Dendritic cell treated with granulocyte-macrophage colony-stimulating factor and Interleukin-4, amounts not matched to agents 40 ng/mL and 50 ng/mL, for 4 days (primary cell): ENCODE data around the gene PODN.

Experiments
- H3K27ac Mint-ChIP-seq: one replicate; pipeline ENCODE4 v1.8.0; 2022; ENCODE audit warnings: mild to moderate bottlenecking, mixed read lengths
- H3K27me3 Mint-ChIP-seq: one replicate; pipeline ENCODE4 v1.8.0; 2022; ENCODE audit warnings: mild to moderate bottlenecking, mixed read lengths
- H3K36me3 Mint-ChIP-seq: one replicate; pipeline ENCODE4 v1.8.0; 2022; ENCODE audit warnings: low read depth, mixed read lengths
- H3K4me1 Mint-ChIP-seq: one replicate; pipeline ENCODE4 v1.8.0; 2022; ENCODE audit warnings: low read depth, mixed read lengths
- H3K4me3 Mint-ChIP-seq: one replicate; pipeline ENCODE4 v1.8.0; 2022; ENCODE audit warnings: mild to moderate bottlenecking, moderate library complexity, mixed read lengths
- H3K9me3 Mint-ChIP-seq: one replicate; pipeline ENCODE4 v1.8.0; 2022; ENCODE audit warnings: mixed read lengths
- intact Hi-C: fragments of 100-400 bp; cut with micrococcal nuclease; formaldehyde crosslinking; loops from one replicate; pipeline ENCODE4 v1.15.0; 2022

The PODN gene

GRCh38 chr1:53075206-53075605 lies 13.2 kb downstream of the PODN start:
- Mint-ChIP-seq H3K36me3 (no peaks in the 10 kb centered on the region), H3K4me3 (no peak overlapping the region), H3K4me1 (no peaks in the 10 kb centered on the region), H3K27ac (no peak overlapping the region), H3K9me3 (no peaks in the 10 kb centered on the region), H3K27me3 (no peaks in the 10 kb centered on the region)
- intact Hi-C loops: no loop called here

- H3K27me3 Mint-ChIP-seq: no peaks in the 10 kb centered on the region
- H3K4me3 Mint-ChIP-seq: no peak overlapping the region
- H3K4me1 Mint-ChIP-seq: no peaks in the 10 kb centered on the region
- intact Hi-C loops: no loop called here
- no peaks in the 10 kb centered on the region for H3K36me3 Mint-ChIP-seq
- no peak overlapping the region for H3K27ac Mint-ChIP-seq
- H3K9me3 Mint-ChIP-seq: no peaks in the 10 kb centered on the region
Measured at GRCh38 chr1:53075761-53076163, 13.7 kb downstream of the PODN start.

GRCh38 chr1:53076165-53076564 lies 14.2 kb downstream of the PODN start:
- no peaks in the 10 kb centered on the region for H3K27me3 Mint-ChIP-seq
- no peaks in the 10 kb centered on the region for H3K36me3 Mint-ChIP-seq
- intact Hi-C loops: no loop called here
- no peaks in the 10 kb centered on the region for H3K4me1 Mint-ChIP-seq
- no peaks in the 10 kb centered on the region for H3K9me3 Mint-ChIP-seq
- H3K4me3 Mint-ChIP-seq: no peak overlapping the region
- H3K27ac Mint-ChIP-seq: no peak overlapping the region

- H3K27ac Mint-ChIP-seq: no peak overlapping the region
- no peaks in the 10 kb centered on the region for H3K4me1 Mint-ChIP-seq
- H3K36me3 Mint-ChIP-seq: no peaks in the 10 kb centered on the region
- H3K9me3 Mint-ChIP-seq: no peaks in the 10 kb centered on the region
- intact Hi-C loops: no loop called here
- H3K4me3 Mint-ChIP-seq: no peak overlapping the region
- H3K27me3 Mint-ChIP-seq: no peaks in the 10 kb centered on the region
Measured at GRCh38 chr1:53076721-53077598, 14.9 kb downstream of the PODN start.

GRCh38 chr1:53077599-53077965 lies 15.6 kb downstream of the PODN start:
- no peaks in the 10 kb centered on the region for H3K4me1 Mint-ChIP-seq
- intact Hi-C loops: no loop called here
- H3K36me3 Mint-ChIP-seq: no peaks in the 10 kb centered on the region
- no peak overlapping the region for H3K4me3 Mint-ChIP-seq
- no peaks in the 10 kb centered on the region for H3K9me3 Mint-ChIP-seq
- H3K27ac Mint-ChIP-seq: no peak overlapping the region
- no peaks in the 10 kb centered on the region for H3K27me3 Mint-ChIP-seq

GRCh38 chr1:53078333-53079101 lies 16.5 kb downstream of the PODN start:
- Mint-ChIP-seq H3K4me3 (no peak overlapping the region), H3K9me3 (no peaks in the 10 kb centered on the region), H3K27me3 (peaks cover 2% of the 10 kb centered on the region), H3K27ac (no peak overlapping the region), H3K36me3 (no peaks in the 10 kb centered on the region), H3K4me1 (no peaks in the 10 kb centered on the region)
- intact Hi-C loops: no loop called here

- Mint-ChIP-seq H3K4me1 (no peaks in the 10 kb centered on the region), H3K4me3 (no peak overlapping the region), H3K36me3 (no peaks in the 10 kb centered on the region), H3K27me3 (peaks cover 2% of the 10 kb centered on the region), H3K9me3 (no peaks in the 10 kb centered on the region), H3K27ac (no peak overlapping the region)
- intact Hi-C loops: no loop called here
Measured at GRCh38 chr1:53079251-53079650, 17.2 kb downstream of the PODN start.

GRCh38 chr1:53080041-53080440 lies 18.0 kb downstream of the PODN start:
- no peaks in the 10 kb centered on the region for H3K36me3 Mint-ChIP-seq
- no peaks in the 10 kb centered on the region for H3K4me1 Mint-ChIP-seq
- intact Hi-C loops: no loop called here
- H3K27ac Mint-ChIP-seq: no peak overlapping the region
- no peaks in the 10 kb centered on the region for H3K9me3 Mint-ChIP-seq
- no peak overlapping the region for H3K4me3 Mint-ChIP-seq
- H3K27me3 Mint-ChIP-seq: peaks cover 2% of the 10 kb centered on the region

- no peaks in the 10 kb centered on the region for H3K4me1 Mint-ChIP-seq
- no peaks in the 10 kb centered on the region for H3K36me3 Mint-ChIP-seq
- peaks cover 2% of the 10 kb centered on the region for H3K27me3 Mint-ChIP-seq
- no peak overlapping the region for H3K27ac Mint-ChIP-seq
- no peak overlapping the region for H3K4me3 Mint-ChIP-seq
- intact Hi-C loops: no loop called here
- no peaks in the 10 kb centered on the region for H3K9me3 Mint-ChIP-seq
Measured at GRCh38 chr1:53080769-53081168, 18.8 kb downstream of the PODN start.

GRCh38 chr1:53081384-53082066 lies 19.5 kb downstream of the PODN start:
- Mint-ChIP-seq H3K36me3 (no peaks in the 10 kb centered on the region), H3K27me3 (peaks cover 2% of the 10 kb centered on the region), H3K4me3 (no peak overlapping the region), H3K4me1 (no peaks in the 10 kb centered on the region), H3K9me3 (no peaks in the 10 kb centered on the region), H3K27ac (no peak overlapping the region)
- intact Hi-C loops: no loop called here

GRCh38 chr1:53082826-53083455 lies 20.9 kb downstream of the PODN start:
- Mint-ChIP-seq H3K27ac (no peak overlapping the region), H3K4me3 (no peak overlapping the region), H3K4me1 (no peaks in the 10 kb centered on the region), H3K36me3 (no peaks in the 10 kb centered on the region), H3K27me3 (peaks cover 2% of the 10 kb centered on the region), H3K9me3 (no peaks in the 10 kb centered on the region)
- intact Hi-C loops: no loop called here

- Mint-ChIP-seq H3K36me3 (no peaks in the 10 kb centered on the region), H3K27ac (no peak overlapping the region), H3K4me3 (no peak overlapping the region), H3K4me1 (no peaks in the 10 kb centered on the region), H3K27me3 (peaks cover 2% of the 10 kb centered on the region), H3K9me3 (no peaks in the 10 kb centered on the region)
- intact Hi-C loops: no loop called here
Measured at GRCh38 chr1:53083636-53084588, 21.9 kb downstream of the PODN start.

GRCh38 chr1:53084589-53084971 lies 22.6 kb downstream of the PODN start:
- H3K9me3 Mint-ChIP-seq: no peaks in the 10 kb centered on the region
- H3K27me3 Mint-ChIP-seq: peaks cover 2% of the 10 kb centered on the region
- H3K36me3 Mint-ChIP-seq: no peaks in the 10 kb centered on the region
- no peaks in the 10 kb centered on the region for H3K4me1 Mint-ChIP-seq
- H3K27ac Mint-ChIP-seq: no peak overlapping the region
- no peak overlapping the region for H3K4me3 Mint-ChIP-seq
- intact Hi-C loops: no loop called here
